Liver (tissue), 9 donors: ENCODE results near the gene ACSM6. TPM values are rescaled to one million over a fixed set of nuclear protein-coding genes. Genes with fewer than 3 reads are reported as not detected.
"Not testable (repeated sequence)": the region's sequence is repeated elsewhere in the genome, so short reads cannot be mapped to it uniquely, and the experiment has no call there.

Experiments used
- DNase-seq: peaks from one replicate; pipeline ENCODE4 v3.0.0-alpha.2; 2017; ENCODE audit warnings: low spot score
- H3K27ac ChIP-seq, 2 donors: one replicate each; pipeline ENCODE4 v1.7.0; 2013; ENCODE audit warnings: inconsistent platforms in 2 of 2, low read length in 2 of 2, control low read depth in 1 of 2, low read depth in 1 of 2, mild to moderate bottlenecking in 1 of 2
- H3K27me3 ChIP-seq, 4 donors: one replicate each; pipeline versions ENCODE4 v1.6.1 to v1.7.0; 2013; ENCODE audit warnings: low read length in 3 of 4, inconsistent platforms in 1 of 4, mild to moderate bottlenecking in 1 of 4, moderate library complexity in 1 of 4; ENCODE audit not compliant: control insufficient read depth in 4 of 4, insufficient read depth in 4 of 4
- H3K36me3 ChIP-seq, 4 donors: one replicate each; pipeline versions ENCODE4 v1.6.1 to v1.7.0; 2013; ENCODE audit warnings: low read length in 3 of 4, mild to moderate bottlenecking in 3 of 4, low read depth in 1 of 4, moderate library complexity in 1 of 4; ENCODE audit not compliant: control insufficient read depth in 4 of 4, insufficient read depth in 3 of 4
- H3K4me1 ChIP-seq, 4 donors: one replicate each; pipeline versions ENCODE4 v1.6.1 to v1.7.0; 2013; ENCODE audit warnings: low read length in 3 of 4, mild to moderate bottlenecking in 3 of 4, moderate library complexity in 1 of 4; ENCODE audit not compliant: control insufficient read depth in 4 of 4, insufficient read depth in 4 of 4
- H3K4me3 ChIP-seq, 3 donors: one replicate each; pipeline versions ENCODE4 v1.6.1 to v1.7.0; 2013; ENCODE audit warnings: low read length in 3 of 3, control low read depth in 1 of 3, low read depth in 1 of 3, mild to moderate bottlenecking in 1 of 3
- H3K9ac ChIP-seq, 2 donors: one replicate each; pipeline ENCODE4 v1.7.0; 2013; ENCODE audit warnings: low read length in 2 of 2, mild to moderate bottlenecking in 2 of 2, moderate library complexity in 2 of 2, control low read depth in 1 of 2, low read depth in 1 of 2
- H3K9me3 ChIP-seq, 4 donors: one replicate each; pipeline versions ENCODE4 v1.6.1 to v1.7.0; 2013; ENCODE audit warnings: low read length in 3 of 4; ENCODE audit not compliant: control insufficient read depth in 4 of 4
- CTCF ChIP-seq: fragments of 150-350 bp; IDR thresholded peaks from 2 replicates; pipeline ENCODE4 v1.5.1; 2017; ENCODE audit warnings: improper control_type of control experiment, low read depth, low read length; ENCODE audit not compliant: missing input control
- FOXA1 ChIP-seq: IDR thresholded peaks from 2 replicates; pipeline ENCODE4 v1.6.1; 2016; ENCODE audit warnings: antibody characterized with exemption
- GABPA ChIP-seq, 2 donors: IDR thresholded peaks in 1 of 2; conservative IDR thresholded peaks in 1 of 2; 2 replicates each; pipeline ENCODE4 v1.6.1; 2016; ENCODE audit warnings: antibody characterized with exemption in 2 of 2, mild to moderate bottlenecking in 1 of 2, moderate library complexity in 1 of 2
- HNF4A ChIP-seq, 2 donors: conservative IDR thresholded peaks; 2 replicates each; pipeline ENCODE4 v1.6.1; 2016; ENCODE audit warnings: antibody characterized with exemption in 2 of 2, mild to moderate bottlenecking in 2 of 2
- RAD21 ChIP-seq, 2 donors: IDR thresholded peaks; 2 replicates each; pipeline ENCODE4 v1.6.1; 2016; ENCODE audit warnings: antibody characterized with exemption in 2 of 2, mild to moderate bottlenecking in 2 of 2
- REST ChIP-seq: IDR thresholded peaks from 2 replicates; pipeline ENCODE4 v1.6.1; 2016; ENCODE audit warnings: antibody characterized with exemption, mild to moderate bottlenecking
- RXRA ChIP-seq, 2 donors: IDR thresholded peaks; 2 replicates each; pipeline ENCODE4 v1.6.1; 2017 to 2018; ENCODE audit warnings: antibody characterized with exemption in 2 of 2, mild to moderate bottlenecking in 1 of 2
- WGBS: extraction: QIAGEN DNeasy Blood & Tissue Kit; methylation state at CpG from one replicate; pipeline ENCODE4 v1.1.7; 2013; 5-methylcytosine and 5-hydroxymethylcytosine counted together
- polyA plus RNA-seq, 2 donors: library from polyadenylated mRNA; stranded (reverse) in 1 of 2; unstranded in 1 of 2; fragments of 200-250 nt in 1 of 2; fragments of >200 nt in 1 of 2; fragmentation: Nextera tagmentation in 1 of 2; extraction: Ambion mirVana in 1 of 2; gene quantifications; one replicate each; pipeline versions ENCODE4 v1.2.1 to v1.2.3, GENCODE V29; 2013 to 2015
- total RNA-seq, 2 donors: library from RNA; depleted of rRNA; stranded (reverse); fragments of >200 nt; gene quantifications; one replicate each; pipeline ENCODE4 v1.2.3, GENCODE V29; 2014
- TF ChIP-seq, protein P1 (sequence below): IDR thresholded peaks from 2 replicates; pipeline ENCODE4 v1.6.1; 2016; ENCODE audit warnings: antibody characterized with exemption
- donor health status: healthy.
- donor health status: healthy.
- donor health status: healthy.
- donor health status: healthy.
- donor health status: healthy.

Gene ACSM6
- total and polyA plus RNA-seq, 4 donors, result not detected

DNA sequence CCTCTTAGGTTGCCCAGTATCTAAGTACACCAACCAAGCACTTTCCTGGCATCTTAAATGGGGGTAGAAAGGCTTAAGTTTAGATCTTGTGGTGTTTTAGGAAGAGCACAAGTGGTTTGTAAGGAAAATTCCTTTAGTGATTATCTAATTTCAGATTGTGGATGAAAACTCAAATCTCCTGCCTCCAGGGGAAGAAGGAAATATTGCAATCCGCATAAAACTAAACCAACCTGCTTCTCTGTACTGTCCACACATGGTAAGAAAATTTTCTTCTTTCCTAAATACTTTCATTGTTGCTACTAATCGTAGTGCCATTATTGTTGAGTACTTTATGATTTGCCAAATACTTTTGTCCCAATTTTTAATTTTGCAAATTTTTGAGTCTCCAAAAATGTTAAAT lies 31.1 kb downstream of the ACSM6 start:
- 70% methylated on average over 2 of the region's 2 CpGs for WGBS
- H3K4me3 ChIP-seq, result no peak overlapping the region
- no peaks in the 10 kb centered on the region for H3K4me1 ChIP-seq
- TF ChIP-seq, protein P1, sequence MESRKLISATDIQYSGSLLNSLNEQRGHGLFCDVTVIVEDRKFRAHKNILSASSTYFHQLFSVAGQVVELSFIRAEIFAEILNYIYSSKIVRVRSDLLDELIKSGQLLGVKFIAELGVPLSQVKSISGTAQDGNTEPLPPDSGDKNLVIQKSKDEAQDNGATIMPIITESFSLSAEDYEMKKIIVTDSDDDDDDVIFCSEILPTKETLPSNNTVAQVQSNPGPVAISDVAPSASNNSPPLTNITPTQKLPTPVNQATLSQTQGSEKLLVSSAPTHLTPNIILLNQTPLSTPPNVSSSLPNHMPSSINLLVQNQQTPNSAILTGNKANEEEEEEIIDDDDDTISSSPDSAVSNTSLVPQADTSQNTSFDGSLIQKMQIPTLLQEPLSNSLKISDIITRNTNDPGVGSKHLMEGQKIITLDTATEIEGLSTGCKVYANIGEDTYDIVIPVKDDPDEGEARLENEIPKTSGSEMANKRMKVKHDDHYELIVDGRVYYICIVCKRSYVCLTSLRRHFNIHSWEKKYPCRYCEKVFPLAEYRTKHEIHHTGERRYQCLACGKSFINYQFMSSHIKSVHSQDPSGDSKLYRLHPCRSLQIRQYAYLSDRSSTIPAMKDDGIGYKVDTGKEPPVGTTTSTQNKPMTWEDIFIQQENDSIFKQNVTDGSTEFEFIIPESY, result no peak
- TF ChIP-seq RAD21 (IDR thresholded peaks at IDR 0.05) (no peak), CTCF (no peak), HNF4A (conservative IDR thresholded peaks at IDR 0.05) (no peak), REST (no peak), RXRA (IDR thresholded peaks at IDR 0.05) (no peak), GABPA (IDR thresholded peaks at IDR 0.05 in 1 of 2, conservative IDR thresholded peaks at IDR 0.05 in 1 of 2) (no peak), FOXA1 (no peak)
- DNase-seq, result no peak
- H3K27me3 ChIP-seq, result no peaks in the 10 kb centered on the region
- no peak overlapping the region for H3K27ac ChIP-seq
- no peak overlapping the region for H3K9ac ChIP-seq
- H3K9me3 ChIP-seq, result no peaks in the 10 kb centered on the region
- H3K36me3 ChIP-seq, result no peaks in the 10 kb centered on the region

GRCh38 chr10:95228934-95229723 lies 35.1 kb downstream of the ACSM6 start:
- H3K27me3 ChIP-seq, H3K27ac ChIP-seq, H3K9ac ChIP-seq, DNase-seq, H3K9me3 ChIP-seq, H3K4me1 ChIP-seq, H3K4me3 ChIP-seq, H3K36me3 ChIP-seq: not testable (repeated sequence)
- 93% methylated on average over 14 of the region's 14 CpGs for WGBS
